Inflammatory macrophage treated with lipopolysaccharide for 4 hours (primary cell): Measurements from ENCODE around the gene ESRRB.

Experiments
- DNase-seq: peaks from one replicate; pipeline ENCODE4 v3.0.0-alpha.2; 2020

ESRRB gene

GRCh38 chr14:76456200-76456599 lies 80.3 kb downstream of the ESRRB start:
- DNase-seq = peak; percentile 41

GRCh38 chr14:76456891-76457586 lies 81.1 kb downstream of the ESRRB start:
- DNase-seq = no peak

GRCh38 chr14:76457841-76458240 lies 81.9 kb downstream of the ESRRB start:
- no peak for DNase-seq

- no peak for DNase-seq
These were observed 85.9 kb downstream of the ESRRB start for GRCh38 chr14:76461886-76462285.

- no peak for DNase-seq
These were observed 86.4 kb downstream of the ESRRB start for GRCh38 chr14:76462330-76462729.

GRCh38 chr14:76463105-76463504 lies 87.2 kb downstream of the ESRRB start:
- DNase-seq = no peak

GRCh38 chr14:76464856-76465255 lies 88.9 kb downstream of the ESRRB start:
- no peak for DNase-seq

GRCh38 chr14:76465664-76466063 lies 89.7 kb downstream of the ESRRB start:
- DNase-seq = no peak

GRCh38 chr14:76467711-76468155 lies 91.8 kb downstream of the ESRRB start:
- DNase-seq = no peak

- DNase-seq = no peak
These were observed 96.3 kb downstream of the ESRRB start for GRCh38 chr14:76472199-76472723.

GRCh38 chr14:76473481-76474263 lies 97.7 kb downstream of the ESRRB start:
- no peak for DNase-seq

- no peak for DNase-seq
These were observed 104.5 kb downstream of the ESRRB start for GRCh38 chr14:76480426-76480825.

- DNase-seq = no peak
These were observed 108.4 kb downstream of the ESRRB start for GRCh38 chr14:76484355-76484754.

- DNase-seq = no peak
These were observed 110.4 kb downstream of the ESRRB start for GRCh38 chr14:76486251-76486743.

GRCh38 chr14:76488551-76488950 lies 112.6 kb downstream of the ESRRB start:
- DNase-seq = no peak

- DNase-seq = no peak
These were observed 113.7 kb downstream of the ESRRB start for GRCh38 chr14:76489667-76490066.

GRCh38 chr14:76490111-76490510 lies 114.2 kb downstream of the ESRRB start:
- DNase-seq = no peak

GRCh38 chr14:76490735-76491134 lies 114.8 kb downstream of the ESRRB start:
- no peak for DNase-seq

- DNase-seq = no peak
These were observed 115.4 kb downstream of the ESRRB start for GRCh38 chr14:76491172-76491930.

GRCh38 chr14:76495983-76496382 lies 120.0 kb downstream of the ESRRB start:
- DNase-seq = no peak

GRCh38 chr14:76496595-76496994 lies 120.7 kb downstream of the ESRRB start:
- no peak for DNase-seq

GRCh38 chr14:76497550-76498462 lies 121.9 kb downstream of the ESRRB start:
- DNase-seq = no peak
